Neuronal stem cell (in vitro differentiated cells): ENCODE data around the gene LRRC2.

Experiments used
- DNase-seq: peaks from one replicate; pipeline ENCODE4 v3.0.0-alpha.2; 2013; ENCODE audit warnings: low spot score
- H2AFZ ChIP-seq: one replicate; pipeline ENCODE4 v1.6.1; 2013; ENCODE audit warnings: mild to moderate bottlenecking, low read length, inconsistent platforms
- H2AK5ac ChIP-seq: 2 replicates; pipeline ENCODE4 v1.6.1; 2013; ENCODE audit warnings: low read depth, mild to moderate bottlenecking, inconsistent platforms, low read length, moderate library complexity, mixed read lengths
- H2BK120ac ChIP-seq: 2 replicates; pipeline ENCODE4 v1.6.1; 2013; ENCODE audit warnings: low read depth, mild to moderate bottlenecking, inconsistent platforms, low read length, moderate library complexity, mixed read lengths
- H2BK12ac ChIP-seq: one replicate; pipeline ENCODE4 v1.6.1; 2013; ENCODE audit warnings: low read length, inconsistent platforms
- H2BK15ac ChIP-seq: 2 replicates; pipeline ENCODE4 v1.6.1; 2013; ENCODE audit warnings: mild to moderate bottlenecking, low read length, inconsistent platforms, mixed read lengths
- H2BK5ac ChIP-seq: one replicate; pipeline ENCODE4 v1.6.1; 2013; ENCODE audit warnings: inconsistent platforms, mild to moderate bottlenecking, low read length, moderate library complexity
- H3K14ac ChIP-seq: one replicate; pipeline ENCODE4 v1.6.1; 2013; ENCODE audit warnings: low read length, inconsistent platforms
- H3K18ac ChIP-seq: 2 replicates; pipeline ENCODE4 v1.6.1; 2013; ENCODE audit warnings: low read length, inconsistent platforms
- H3K23ac ChIP-seq: 2 replicates; pipeline ENCODE4 v1.6.1; 2013; ENCODE audit warnings: low read depth, mild to moderate bottlenecking, mixed read lengths, low read length, inconsistent platforms; ENCODE audit not compliant: poor library complexity
- H3K27ac ChIP-seq: replicated peaks from 3 replicates; pipeline ENCODE4 v1.5.1; 2013; ENCODE audit warnings: low read length, inconsistent platforms
- H3K27me3 ChIP-seq, 3 experiments: 2 replicates each; pipeline ENCODE4 v1.6.1; 2013; ENCODE audit warnings: low read length in 3 of 3, mild to moderate bottlenecking in 2 of 3, inconsistent platforms in 1 of 3, low read depth in 1 of 3, mixed read lengths in 1 of 3, moderate library complexity in 1 of 3; ENCODE audit not compliant: control insufficient read depth in 3 of 3, insufficient read depth in 3 of 3
- H3K36me3 ChIP-seq, 2 donors: replicated peaks in 1 of 2; 2 replicates each; pipeline ENCODE4 v1.6.1; 2013; ENCODE audit warnings: low read length in 2 of 2; ENCODE audit not compliant: control insufficient read depth in 2 of 2, insufficient read depth in 2 of 2
- H3K4ac ChIP-seq: 2 replicates; pipeline ENCODE4 v1.6.1; 2013; ENCODE audit warnings: inconsistent platforms, mild to moderate bottlenecking, low read length, moderate library complexity
- H3K4me1 ChIP-seq, 2 donors: 1 replicate in 1 of 2; 2 replicates in 1 of 2; pipeline ENCODE4 v1.6.1; 2013; ENCODE audit warnings: low read length in 2 of 2, low read depth in 1 of 2; ENCODE audit not compliant: control insufficient read depth in 2 of 2, insufficient read depth in 1 of 2
- H3K4me2 ChIP-seq: one replicate; pipeline ENCODE4 v1.6.1; 2013; ENCODE audit warnings: mild to moderate bottlenecking, low read length, inconsistent platforms; ENCODE audit not compliant: insufficient read depth, poor library complexity, severe bottlenecking
- H3K4me3 ChIP-seq, 2 donors: 2 replicates each; pipeline ENCODE4 v1.5.1; 2013; ENCODE audit warnings: low read length in 2 of 2, mild to moderate bottlenecking in 2 of 2, inconsistent platforms in 1 of 2, moderate library complexity in 1 of 2
- H3K79me1 ChIP-seq: one replicate; pipeline ENCODE4 v1.6.1; 2013; ENCODE audit warnings: low read depth, mild to moderate bottlenecking, inconsistent platforms, low read length, moderate library complexity
- H3K9ac ChIP-seq: one replicate; pipeline ENCODE4 v1.6.1; 2013; ENCODE audit warnings: mild to moderate bottlenecking, low read depth, low read length, inconsistent platforms; ENCODE audit not compliant: poor library complexity
- H3K9me3 ChIP-seq, 2 donors: replicated peaks in 1 of 2; 2 replicates each; pipeline versions ENCODE3 to v1.6.1; 2013; ENCODE audit warnings: low read length in 2 of 2, mild to moderate bottlenecking in 2 of 2, inconsistent platforms in 1 of 2, low read depth in 1 of 2, mixed read lengths in 1 of 2, moderate library complexity in 1 of 2; ENCODE audit not compliant: control insufficient read depth in 2 of 2, insufficient read depth in 1 of 2
- H4K8ac ChIP-seq: one replicate; pipeline ENCODE4 v1.6.1; 2013; ENCODE audit warnings: low read depth, mild to moderate bottlenecking, inconsistent platforms, low read length, moderate library complexity
- H4K91ac ChIP-seq: one replicate; pipeline ENCODE4 v1.6.1; 2013; ENCODE audit warnings: low read length, low read depth, mild to moderate bottlenecking, inconsistent platforms; ENCODE audit not compliant: poor library complexity
- WGBS, 2 donors: extraction: QIAGEN DNeasy Blood & Tissue Kit; methylation state at CpG; one replicate each; pipeline ENCODE4 v1.1.7; 2013; ENCODE audit warnings: missing lambda C conversion rate in 2 of 2, mixed read lengths in 1 of 2; ENCODE audit not compliant: insufficient read length in 2 of 2, insufficient replicate concordance in 1 of 2; ENCODE audit errors: extremely low coverage in 2 of 2; 5-methylcytosine and 5-hydroxymethylcytosine counted together

Gene LRRC2

GRCh38 chr3:46521096-46521495 lies 45.0 kb downstream of the LRRC2 start:
- Histone ChIP-seq H3K27ac (no peak overlapping the region), H2BK120ac (no peak overlapping the region), H2AK5ac (no peak overlapping the region), H2BK12ac (no peak overlapping the region), H3K9me3 (no peaks in the 10 kb centered on the region), H3K4me2 (no peak overlapping the region), H3K4me3 (no peak overlapping the region), H3K4me1 (no peaks in the 10 kb centered on the region), H3K79me1 (no peaks in the 10 kb centered on the region), H4K8ac (no peak overlapping the region), H3K23ac (no peak overlapping the region), H4K91ac (no peak overlapping the region), H3K9ac (no peak overlapping the region), H3K4ac (no peak overlapping the region), H3K36me3 (no peaks in the 10 kb centered on the region), H3K14ac (no peak overlapping the region), H2BK5ac (no peak overlapping the region), H2AFZ (no peak overlapping the region), H3K27me3 (no peaks in the 10 kb centered on the region), H3K18ac (no peak overlapping the region), H2BK15ac (no peak overlapping the region)
- DNase-seq = no peak
- no CpG with 5 or more reads among the region's 9 CpGs for WGBS, 2 donors

- Histone ChIP-seq H3K14ac (no peak overlapping the region), H4K8ac (no peak overlapping the region), H3K4me3 (no peak overlapping the region), H2BK5ac (no peak overlapping the region), H2BK120ac (no peak overlapping the region), H2AK5ac (no peak overlapping the region), H2BK15ac (no peak overlapping the region), H2BK12ac (no peak overlapping the region), H3K79me1 (no peaks in the 10 kb centered on the region), H3K18ac (no peak overlapping the region), H3K27me3 (no peaks in the 10 kb centered on the region), H3K4me1 (no peaks in the 10 kb centered on the region), H3K4ac (no peak overlapping the region), H3K36me3 (no peaks in the 10 kb centered on the region), H3K9me3 (no peaks in the 10 kb centered on the region), H3K23ac (no peak overlapping the region), H3K9ac (no peak overlapping the region), H4K91ac (no peak overlapping the region), H3K4me2 (no peak overlapping the region), H3K27ac (no peak overlapping the region), H2AFZ (no peak overlapping the region)
- WGBS, 2 donors = no CpG with 5 or more reads among the region's 3 CpGs
- no peak for DNase-seq
These were observed 45.6 kb downstream of the LRRC2 start for GRCh38 chr3:46520531-46520930.

GRCh38 chr3:46519952-46520351 lies 46.1 kb downstream of the LRRC2 start:
- H2BK120ac ChIP-seq = no peak overlapping the region
- no peak overlapping the region for H3K23ac ChIP-seq
- H4K8ac ChIP-seq = no peak overlapping the region
- H3K18ac ChIP-seq = no peak overlapping the region
- no CpG with 5 or more reads among the region's 2 CpGs for WGBS, 2 donors
- no peak overlapping the region for H3K4me3 ChIP-seq
- no peak overlapping the region for H3K27ac ChIP-seq
- H3K4me2 ChIP-seq = no peak overlapping the region
- no peak overlapping the region for H3K14ac ChIP-seq
- H3K27me3 ChIP-seq = no peaks in the 10 kb centered on the region
- no peak overlapping the region for H4K91ac ChIP-seq
- no peak overlapping the region for H2BK12ac ChIP-seq
- no peaks in the 10 kb centered on the region for H3K9me3 ChIP-seq
- no peak for DNase-seq
- no peak overlapping the region for H2BK5ac ChIP-seq
- H3K4ac ChIP-seq = no peak overlapping the region
- no peak overlapping the region for H2AFZ ChIP-seq
- H3K4me1 ChIP-seq = no peaks in the 10 kb centered on the region
- H3K79me1 ChIP-seq = no peaks in the 10 kb centered on the region
- no peaks in the 10 kb centered on the region for H3K36me3 ChIP-seq
- H3K9ac ChIP-seq = no peak overlapping the region
- no peak overlapping the region for H2BK15ac ChIP-seq
- H2AK5ac ChIP-seq = no peak overlapping the region

- Histone ChIP-seq H3K14ac (no peak overlapping the region), H2AFZ (no peak overlapping the region), H3K4me1 (no peaks in the 10 kb centered on the region), H3K9me3 (no peaks in the 10 kb centered on the region), H3K79me1 (no peaks in the 10 kb centered on the region), H3K4me2 (no peak overlapping the region), H2BK15ac (no peak overlapping the region), H4K91ac (no peak overlapping the region), H2AK5ac (no peak overlapping the region), H3K23ac (no peak overlapping the region), H3K36me3 (no peaks in the 10 kb centered on the region), H3K27me3 (no peaks in the 10 kb centered on the region), H3K4ac (no peak overlapping the region), H2BK5ac (no peak overlapping the region), H3K27ac (no peak overlapping the region), H3K18ac (no peak overlapping the region), H2BK12ac (no peak overlapping the region), H4K8ac (no peak overlapping the region), H2BK120ac (no peak overlapping the region), H3K4me3 (no peak overlapping the region), H3K9ac (no peak overlapping the region)
- WGBS, 2 donors = no CpG with 5 or more reads among the region's 2 CpGs
- no peak for DNase-seq
These were observed 48.3 kb downstream of the LRRC2 start for GRCh38 chr3:46517784-46518181.
